GM12892 (cell line): ENCODE results near the gene SYT14.

ENCODE experiments used
- POLR2A ChIP-seq: IDR thresholded peaks from 2 replicates; pipeline ENCODE4 v1.6.1; 2011; ENCODE audit warnings: low read depth, low read length, control low read depth
- POLR2AphosphoS5 ChIP-seq: IDR thresholded peaks from 2 replicates; pipeline ENCODE4 v1.6.1; 2011; ENCODE audit warnings: low read depth, low read length, control low read depth

GRCh38 chr1:209959623-209960022 lies 21.6 kb downstream of the SYT14 start:
- TF ChIP-seq POLR2AphosphoS5 (no peak), POLR2A (no peak)
